ENCODE data around the gene TOR1A. TPM values are rescaled to one million over a fixed set of nuclear protein-coding genes. Genes with fewer than 3 reads are reported as not detected.
A peak's percentile ranks its signal among the peaks of the same experiment; 100 is the strongest.
"Not testable (repeated sequence)": the region's sequence is repeated elsewhere in the genome, so short reads cannot be mapped to it uniquely, and the experiment has no call there.

The TOR1A gene
- total RNA-seq, 1 experiment from 2014 or later, result 75.2 TPM

DNA sequence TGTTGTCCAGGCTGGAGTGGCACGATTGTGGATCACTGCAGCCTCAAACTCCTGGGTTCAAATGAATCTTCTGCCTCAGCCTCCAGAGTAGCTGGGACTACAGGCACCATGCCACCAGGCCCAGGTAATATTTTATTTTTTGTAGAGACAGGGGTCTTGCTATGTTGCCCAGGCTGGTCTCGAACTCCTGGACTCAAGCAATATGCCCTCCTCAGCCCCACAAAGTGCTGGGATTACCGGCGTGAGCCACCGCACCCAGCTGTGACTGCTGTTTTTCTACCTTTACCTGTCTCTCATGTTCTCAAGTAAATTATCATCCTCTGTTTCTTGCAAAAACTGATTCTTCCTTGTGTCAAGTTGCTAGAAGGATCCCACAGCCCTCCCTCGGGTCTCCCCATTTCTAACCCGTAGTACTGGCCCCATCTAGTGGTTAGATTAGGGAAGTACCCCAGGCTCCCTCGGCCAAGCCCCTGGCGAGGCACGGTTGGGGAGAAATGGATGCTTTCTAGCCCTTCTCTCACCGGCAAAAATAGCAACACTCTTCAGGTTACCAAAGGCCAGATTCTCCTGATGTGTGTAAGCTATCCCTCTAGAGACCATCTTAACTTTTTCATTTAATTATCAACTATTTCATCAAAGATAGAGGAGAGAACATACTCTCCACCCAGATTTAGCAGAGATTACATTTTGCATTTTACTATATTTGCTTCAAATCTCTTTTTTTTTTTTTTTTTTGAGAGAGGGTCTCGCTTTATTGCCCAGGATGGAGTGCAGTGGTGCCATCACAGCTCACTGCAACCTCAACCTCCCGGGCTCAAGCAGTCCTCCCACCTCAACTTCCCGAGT lies 40.2 kb downstream of the TOR1A start:
- DNase-seq (ENCODE audit: low read depth), result peak; percentile 57

DNA sequence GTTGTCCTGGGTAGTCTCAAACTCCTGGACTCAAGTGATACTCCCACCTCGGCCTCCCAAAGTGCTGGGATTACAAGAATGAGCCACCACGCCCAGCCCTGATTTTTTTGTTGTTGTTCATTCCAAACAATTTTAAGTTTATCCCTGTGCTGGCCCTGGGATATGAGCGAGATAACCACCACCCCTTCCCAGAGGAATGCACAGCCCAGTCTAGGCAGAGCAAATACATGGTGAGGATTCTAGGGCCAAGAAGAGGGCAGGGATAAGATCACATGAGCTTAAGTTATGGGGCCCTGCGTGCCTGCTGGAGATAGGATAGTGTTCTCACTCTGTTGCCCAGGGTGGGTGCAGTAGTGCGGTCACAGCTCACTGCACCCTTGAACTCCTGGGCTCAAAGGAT lies 42.0 kb downstream of the TOR1A start:
- DNase-seq (ENCODE audit: low read depth), result no peak

DNA sequence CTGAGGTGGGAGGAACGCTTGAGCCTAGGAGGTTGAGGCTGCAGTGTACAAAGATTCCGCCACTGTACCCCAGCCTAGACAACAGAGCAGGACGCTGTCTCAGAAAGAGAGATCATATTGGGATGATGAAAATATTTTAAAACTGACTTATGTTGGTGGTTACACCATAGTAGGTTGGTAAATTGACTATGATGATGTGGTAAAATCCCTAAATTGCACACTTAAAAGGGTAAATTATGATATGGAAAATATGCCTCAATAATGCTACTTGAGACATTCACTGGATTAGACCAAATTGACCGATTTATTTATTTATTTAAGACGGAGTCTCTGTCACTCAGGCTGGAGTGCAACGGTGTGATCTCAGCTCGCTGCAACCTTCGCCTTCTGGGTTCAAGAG lies 42.8 kb downstream of the TOR1A start:
- DNase-seq (ENCODE audit: low read depth), result no peak

DNA sequence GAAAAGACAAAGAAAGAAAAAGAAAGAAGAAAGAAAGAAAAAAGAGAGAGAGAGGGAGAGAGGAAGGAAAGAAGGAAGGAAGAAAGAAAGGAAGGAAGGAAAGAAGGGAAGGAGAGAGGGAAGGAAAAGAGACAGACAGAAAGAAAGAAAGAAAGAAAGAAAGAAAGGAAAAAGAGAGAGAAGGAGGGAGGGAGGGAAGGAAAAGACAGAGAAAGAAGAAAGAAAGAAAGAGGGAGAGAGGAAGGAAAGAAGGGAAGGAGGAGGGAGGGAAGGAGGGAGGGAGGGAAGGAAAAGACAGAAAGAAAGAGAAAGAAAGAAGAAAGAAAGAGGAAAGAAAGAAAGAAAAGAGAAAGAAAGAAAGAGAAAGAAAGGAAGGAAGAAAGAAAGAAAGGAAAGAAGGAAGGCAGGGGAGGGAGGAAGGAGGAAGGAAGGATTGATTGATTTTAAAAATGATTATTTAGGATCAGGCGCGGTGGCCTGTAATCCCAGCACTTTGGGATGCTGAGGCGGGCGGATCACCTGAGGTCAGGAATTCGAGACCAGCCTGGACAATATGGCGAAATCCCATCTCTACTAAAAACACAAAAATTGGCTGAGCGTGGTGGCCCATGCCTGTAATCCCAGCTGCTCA lies 44.3 kb downstream of the TOR1A start:
- no peak for DNase-seq (ENCODE audit: low read depth)

DNA sequence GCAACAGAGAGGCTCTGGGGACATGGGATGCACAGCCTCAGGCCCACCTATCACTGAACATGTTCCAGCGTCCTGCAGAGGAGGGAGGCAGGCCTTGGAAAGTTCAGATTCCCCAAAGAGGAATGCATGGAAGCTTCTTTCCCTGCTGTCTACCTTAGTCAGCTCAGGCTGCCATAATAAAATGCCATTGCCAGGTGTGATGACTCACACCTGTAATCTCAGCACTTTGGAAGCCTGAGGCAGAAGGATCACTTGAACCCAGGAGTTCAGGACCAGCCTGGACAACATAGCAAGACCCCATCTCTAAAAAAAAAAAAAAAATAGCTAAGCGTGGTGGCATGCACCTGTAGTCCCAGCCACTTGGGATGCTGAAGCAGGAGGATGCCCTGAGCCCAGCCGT lies 45.5 kb downstream of the TOR1A start:
- DNase-seq (ENCODE audit: low read depth), result no peak

DNA sequence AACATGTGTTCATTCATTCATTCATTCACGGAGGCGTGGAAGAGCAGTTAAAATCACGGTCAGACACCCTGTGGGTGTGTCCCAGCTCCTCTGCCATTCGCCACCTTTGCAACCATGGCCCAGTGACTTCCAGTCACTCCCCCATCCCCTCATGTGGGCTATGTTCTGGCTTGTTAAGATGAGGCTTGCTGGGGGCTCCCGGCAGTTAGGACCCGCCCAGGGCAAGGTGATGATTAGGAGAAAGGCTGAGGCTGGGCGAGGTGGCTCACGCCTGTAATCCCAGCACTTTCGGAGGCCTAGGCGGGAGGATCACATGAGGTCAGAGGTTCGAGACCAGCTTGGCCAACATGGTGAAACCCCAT lies 46.2 kb downstream of the TOR1A start:
- DNase-seq (ENCODE audit: low read depth), result no peak

DNA sequence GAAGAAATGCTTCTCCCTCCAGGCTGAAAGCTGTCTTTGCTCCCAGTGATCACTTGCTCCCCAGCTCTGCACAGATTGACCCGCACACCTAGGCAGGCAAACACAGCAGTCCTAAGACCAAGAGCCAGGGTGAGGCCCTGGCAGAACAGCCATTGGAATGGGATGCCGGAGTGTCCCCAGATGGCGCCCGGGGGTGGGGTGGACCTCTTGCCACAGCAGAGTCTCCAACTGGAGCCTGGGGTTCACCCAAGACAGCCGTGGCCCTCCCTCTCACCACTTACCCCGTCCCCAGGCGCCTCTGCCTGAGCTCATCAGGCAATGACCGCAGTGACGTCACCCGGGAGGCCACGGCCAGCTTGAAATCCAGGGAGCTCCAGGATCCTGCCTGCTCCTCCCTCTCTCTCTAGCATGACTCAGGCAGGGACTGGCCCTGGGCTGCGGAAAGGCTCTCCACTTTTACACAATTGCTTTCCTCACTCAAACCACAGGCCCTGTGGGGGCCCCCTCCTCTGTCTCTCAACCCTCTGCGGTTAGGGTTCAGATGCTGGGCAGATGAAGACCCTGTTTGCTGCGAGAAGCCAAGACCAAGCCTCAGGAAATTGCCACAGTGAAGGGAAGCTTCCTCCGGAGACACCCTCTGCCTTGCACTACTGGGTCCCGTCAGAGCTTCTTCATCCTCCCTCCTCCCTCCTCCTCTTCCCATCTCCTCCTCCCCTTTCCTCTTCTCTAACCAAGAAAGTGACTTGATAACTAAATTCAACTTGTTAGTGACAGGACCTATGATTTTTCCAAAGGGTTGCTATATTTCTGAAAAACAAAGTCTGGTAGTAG lies 46.8 kb downstream of the TOR1A start:
- DNase-seq (ENCODE audit: low read depth), result peak; percentile 99

DNA sequence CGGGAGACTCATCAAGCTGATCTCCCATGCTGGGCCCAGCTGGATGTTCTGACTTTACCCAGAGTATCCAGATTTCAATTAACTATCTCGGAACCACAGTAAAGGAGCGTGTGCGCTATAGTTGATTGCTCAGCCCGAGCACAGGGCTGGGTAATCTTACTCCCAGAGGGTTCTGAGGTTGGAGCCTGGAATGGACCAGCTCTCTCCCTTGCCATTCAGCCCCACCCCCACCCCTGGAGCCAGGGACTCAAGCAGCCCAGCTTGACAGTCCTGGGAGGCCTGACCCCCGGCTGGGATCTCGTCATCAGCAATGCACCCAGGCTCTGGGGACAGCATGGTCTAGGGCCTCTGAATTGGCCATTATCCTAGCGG lies 47.4 kb downstream of the TOR1A start:
- DNase-seq (ENCODE audit: low read depth), result no peak

DNA sequence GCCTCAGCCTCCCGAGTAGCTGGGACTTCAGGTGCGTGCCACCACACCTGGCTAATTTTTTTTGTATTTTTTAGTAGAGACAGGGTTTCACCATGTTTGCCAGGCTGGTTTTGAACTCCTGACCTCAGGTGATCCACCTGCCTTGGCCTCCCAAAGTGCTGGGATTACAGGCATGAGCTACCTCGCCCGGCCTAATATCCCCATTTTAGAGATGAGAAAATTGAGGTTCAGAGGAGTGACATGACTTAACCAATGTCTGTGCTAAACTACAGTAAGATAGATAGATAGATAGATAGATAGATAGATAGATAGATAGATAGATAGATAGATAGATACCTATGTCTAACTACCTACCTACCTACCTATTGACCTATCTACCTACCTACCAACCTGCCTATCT lies 47.8 kb downstream of the TOR1A start:
- not testable (repeated sequence) for DNase-seq (ENCODE audit: low read depth)

DNA sequence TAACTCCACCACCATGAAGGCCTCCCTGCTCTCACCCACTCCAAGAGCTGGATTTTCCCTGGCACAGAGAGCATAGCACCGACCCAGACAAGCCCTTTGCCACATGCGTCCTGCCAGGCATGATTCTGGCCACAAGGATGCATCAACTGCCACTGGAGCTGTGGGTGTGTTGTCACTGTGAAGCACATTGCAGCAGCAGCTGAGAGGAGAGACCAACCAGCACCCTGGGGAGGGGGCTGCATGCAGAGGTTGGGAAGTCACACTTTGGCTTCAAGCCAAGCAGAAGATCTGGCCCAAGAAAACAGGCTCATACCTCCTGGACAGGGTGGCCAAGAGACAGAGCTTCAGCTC lies 48.5 kb downstream of the TOR1A start:
- no peak for DNase-seq (ENCODE audit: low read depth)

DNA sequence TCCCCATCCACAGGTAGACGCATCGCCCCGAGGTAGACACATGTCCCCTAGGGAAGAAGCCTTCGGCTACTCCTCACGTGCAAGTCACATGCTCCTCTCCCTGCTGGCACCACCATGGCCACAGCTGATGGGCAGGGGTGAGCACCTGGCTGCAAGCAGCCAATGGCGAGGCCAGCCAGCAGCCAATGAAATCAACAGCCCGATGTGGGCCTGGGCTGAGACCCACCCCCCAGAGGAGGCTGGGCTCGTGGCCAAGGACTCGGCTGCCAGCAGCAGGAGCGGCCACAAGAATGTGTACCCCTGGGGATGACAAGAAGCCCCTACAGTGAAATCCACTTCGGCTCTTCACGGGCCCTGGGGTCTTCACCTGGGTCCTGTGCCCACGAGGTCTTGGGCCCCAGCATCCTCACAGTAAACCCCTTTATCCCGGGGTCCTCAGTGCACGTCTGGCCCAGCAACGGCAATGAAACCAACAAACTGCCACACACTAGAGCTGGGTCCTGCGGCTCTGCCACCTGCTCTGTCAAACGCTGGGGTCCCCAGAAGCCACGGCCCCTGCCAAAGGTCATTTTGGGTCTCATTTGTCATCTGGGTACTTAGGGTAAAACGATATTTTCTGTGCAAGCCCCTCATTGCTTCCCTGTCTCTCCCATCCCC lies 49.0 kb downstream of the TOR1A start:
- DNase-seq (ENCODE audit: low read depth), result no peak

DNA sequence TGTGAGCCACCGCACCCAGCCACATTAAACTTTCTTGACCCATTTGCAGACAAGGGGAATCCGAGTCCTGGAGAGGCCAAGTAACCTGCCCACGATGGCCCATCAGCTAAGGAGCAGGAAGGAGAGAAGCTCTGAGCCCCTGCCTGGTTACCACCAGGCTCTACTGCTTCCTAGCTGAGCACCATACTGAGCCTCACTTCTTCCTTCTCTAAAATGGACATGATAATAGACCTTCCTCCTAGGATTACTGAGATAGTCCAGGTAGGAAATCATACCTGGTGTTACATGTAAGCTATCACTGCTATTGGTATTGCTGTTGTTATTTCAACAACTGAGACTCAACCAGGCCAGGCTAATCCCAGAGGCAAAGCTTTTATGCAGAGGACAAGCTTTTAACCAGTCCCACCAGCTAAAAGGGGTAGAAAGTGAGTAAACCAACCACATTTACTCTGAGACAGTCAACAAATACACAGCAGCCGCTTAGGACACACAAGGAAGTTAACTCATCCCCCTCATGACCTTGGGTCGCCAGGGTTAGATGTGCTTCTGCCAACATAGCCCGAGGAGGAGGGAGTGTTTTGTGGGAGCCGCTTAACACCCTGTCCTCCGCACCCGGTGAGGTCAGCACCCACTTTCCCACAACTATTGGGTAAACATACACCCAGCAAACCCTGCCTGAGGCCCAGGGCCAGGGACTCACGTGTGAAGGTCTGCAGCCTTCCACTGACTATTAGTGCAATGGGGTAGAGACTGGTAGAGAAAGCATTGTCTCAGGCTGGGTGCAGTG lies 50.5 kb downstream of the TOR1A start:
- DNase-seq (ENCODE audit: low read depth), result peak; percentile 65

DNA sequence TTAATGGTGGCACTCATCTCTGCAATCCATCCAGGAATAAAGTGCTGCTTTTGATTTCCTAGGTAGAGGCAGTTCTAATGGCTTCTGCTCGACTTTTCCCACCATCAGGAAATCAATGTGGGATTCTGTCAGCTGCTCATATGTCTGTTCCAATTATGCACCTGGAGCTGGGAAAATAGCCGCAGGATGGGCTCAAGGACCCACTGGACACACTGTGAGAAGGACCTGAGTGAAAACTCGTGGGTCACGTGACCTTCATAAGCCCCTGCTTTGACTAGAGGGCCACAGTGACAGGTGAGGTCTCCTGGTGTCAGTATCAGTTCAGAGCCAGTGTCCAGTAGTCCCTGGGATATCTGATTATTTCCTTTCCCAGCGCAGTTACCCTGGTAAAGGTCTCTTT lies 53.2 kb downstream of the TOR1A start:
- DNase-seq (ENCODE audit: low read depth), result no peak

DNA sequence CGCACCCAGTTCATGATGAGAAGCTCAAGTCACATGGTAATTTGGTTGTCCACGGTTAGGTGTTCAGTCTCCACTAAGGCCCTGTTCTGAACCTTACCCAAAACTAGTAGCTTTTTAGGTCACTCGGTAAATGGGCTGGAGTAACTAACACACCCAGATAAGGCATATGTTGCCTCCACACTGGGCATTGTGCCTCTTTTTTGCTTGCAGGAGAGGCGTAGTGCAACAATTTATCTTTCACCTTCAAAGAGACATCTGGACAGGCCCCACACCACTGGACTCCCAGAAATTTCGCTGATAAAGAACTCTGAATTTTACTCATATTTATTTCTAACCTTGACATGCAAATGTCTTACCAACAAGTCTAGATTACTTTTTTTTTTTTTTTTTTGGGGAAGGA lies 54.3 kb downstream of the TOR1A start:
- no peak for DNase-seq (ENCODE audit: low read depth)

DNA sequence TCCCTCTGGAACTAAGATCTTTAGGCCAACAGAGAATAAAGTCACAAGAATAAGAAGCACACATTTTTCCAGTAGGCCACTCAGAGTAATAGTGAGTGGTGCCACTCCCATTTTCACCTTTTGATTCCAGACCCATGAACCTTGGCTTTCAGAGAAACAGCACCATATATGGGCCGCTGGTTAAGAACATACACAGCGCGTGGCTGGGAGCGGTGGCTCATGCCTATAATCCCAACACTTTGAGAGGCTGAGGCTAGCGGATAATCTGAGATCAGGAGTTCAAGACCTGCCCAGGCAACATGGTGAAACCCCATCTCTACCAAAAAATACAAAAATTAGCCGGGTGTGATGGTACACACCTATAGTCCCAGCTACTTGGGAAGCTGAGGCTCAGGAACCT lies 55.5 kb downstream of the TOR1A start:
- DNase-seq (ENCODE audit: low read depth), result no peak

DNA sequence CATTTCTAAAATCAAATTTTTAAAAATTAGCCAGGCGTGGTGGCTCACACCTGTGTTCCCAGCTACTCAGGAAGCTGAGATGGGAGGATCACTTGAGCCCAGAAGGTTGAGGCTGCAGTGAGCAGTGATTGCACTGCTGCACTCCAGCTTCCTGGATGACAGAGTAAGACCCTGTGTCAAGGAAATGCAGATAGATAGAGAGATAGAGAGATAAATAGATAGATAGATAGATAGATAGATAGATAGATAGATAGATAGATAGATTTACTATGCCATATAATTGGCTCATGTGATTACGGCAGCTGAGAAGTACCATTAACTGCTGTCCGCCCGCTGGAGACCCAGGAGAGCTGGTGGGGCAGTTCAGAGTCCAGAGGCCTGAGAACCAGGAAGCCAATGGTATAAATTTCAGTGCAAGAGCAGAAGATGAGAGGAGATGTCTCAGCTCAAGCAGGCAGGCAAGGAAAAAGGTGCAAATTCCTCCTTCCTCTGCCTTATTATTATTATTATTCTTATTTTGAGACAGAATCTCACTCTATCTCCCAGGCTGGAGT lies 58.1 kb downstream of the TOR1A start:
- DNase-seq (ENCODE audit: low read depth), result no peak

DNA sequence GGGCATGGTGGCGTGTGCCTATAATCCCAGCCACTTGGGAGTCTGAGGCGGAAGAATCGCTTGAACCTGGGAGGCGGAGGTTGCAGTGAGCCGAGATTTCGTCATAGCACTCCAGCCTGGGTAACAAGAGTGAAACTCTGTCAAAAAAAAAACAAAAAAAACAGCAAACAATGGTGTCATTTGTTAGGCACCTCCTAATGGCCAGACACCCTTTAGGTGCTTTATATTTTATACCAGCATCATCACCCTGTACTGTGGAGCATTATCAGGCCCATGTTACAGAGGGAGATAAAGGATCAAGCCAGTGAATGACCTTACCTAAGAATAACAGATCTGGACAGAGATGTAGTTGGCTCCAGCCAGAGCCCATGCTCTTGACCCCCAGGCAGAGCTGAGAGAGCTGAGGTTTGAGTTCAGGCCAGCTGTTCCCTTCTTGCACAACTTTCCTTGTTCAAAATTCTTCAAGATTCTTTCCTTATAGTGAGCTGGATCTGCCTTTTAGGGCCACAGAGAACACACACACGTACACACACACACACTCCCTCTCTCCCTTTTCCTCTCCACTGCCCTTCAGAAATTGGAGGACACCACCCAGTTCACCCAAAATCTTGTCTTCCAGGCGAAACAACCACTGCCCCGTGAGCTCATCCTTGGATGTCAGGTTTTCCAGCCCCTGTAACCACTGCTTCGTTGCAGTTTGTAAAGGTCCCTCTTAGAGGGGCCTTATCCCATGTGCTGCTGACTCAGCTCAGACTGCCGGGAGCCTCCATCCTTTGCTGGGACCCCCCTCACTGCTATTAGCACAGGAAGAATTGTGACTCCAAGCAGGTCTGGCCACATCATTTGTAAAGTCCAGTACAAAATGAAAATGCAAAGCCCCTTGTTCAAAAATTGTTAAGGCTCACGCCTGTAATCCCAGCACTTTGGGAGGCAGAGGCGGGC lies 60.7 kb downstream of the TOR1A start:
- DNase-seq (ENCODE audit: low read depth), result no peak
